SK-N-MC (cell line): ENCODE measurements around the gene SDC3.

ENCODE experiments used
- EZH2 ChIP-seq: fragments of 200-600 bp; sonication (generic); IDR thresholded peaks from one replicate; pipeline ENCODE4 v1.6.1; 2017; ENCODE audit warnings: antibody characterized with exemption
- POLR2AphosphoS5 ChIP-seq: IDR thresholded peaks from 2 replicates; pipeline ENCODE4 v1.6.1; 2012; ENCODE audit warnings: mild to moderate bottlenecking, low read depth, low read length, borderline replicate concordance

DNA sequence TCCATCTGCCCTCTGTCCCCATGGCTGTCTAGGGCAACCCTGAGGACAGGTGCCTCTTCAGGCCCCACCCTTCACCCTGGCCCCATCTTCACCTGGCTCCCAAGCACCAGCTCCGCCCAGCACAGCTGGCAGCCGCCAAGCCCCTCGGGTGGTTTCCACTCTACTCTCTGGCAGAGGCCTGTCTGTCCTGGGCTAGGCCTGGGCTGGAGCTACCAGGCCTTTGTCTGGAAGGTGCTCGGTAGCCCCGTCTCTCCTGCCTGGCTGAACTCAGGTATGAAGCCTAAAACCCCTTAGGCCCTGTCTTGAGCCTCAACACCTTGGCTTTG, 17.4 kb downstream of the SDC3 start:
- no peak for TF ChIP-seq POLR2AphosphoS5
- TF ChIP-seq EZH2, result no peak
